Smooth muscle cell (in vitro differentiated cells): ENCODE results near the gene MRPL47. TPM values are rescaled to one million over a fixed set of nuclear protein-coding genes. Genes with fewer than 3 reads are reported as not detected.

Experiments
- DNase-seq: peaks from one replicate; lab custom pipeline; 2025; ENCODE audit not compliant: unreplicated experiment; lab: John Stamatoyannopoulos, UW
- H2AFZ ChIP-seq: fragments of 200-600 bp; sonication (generic); 2 replicates; pipeline ENCODE4 v1.6.0; 2016; ENCODE audit warnings: antibody characterized with exemption, low read depth, mild to moderate bottlenecking
- H3F3A ChIP-seq: fragments of 200-600 bp; sonication (generic); 2 replicates; pipeline ENCODE4 v1.6.0; 2017; ENCODE audit warnings: antibody characterized with exemption, low read depth
- H3K27ac ChIP-seq: fragments of 200-600 bp; sonication (generic); 2 replicates; pipeline ENCODE4 v1.5.1; 2016; ENCODE audit warnings: low read depth, mild to moderate bottlenecking
- H3K27me3 ChIP-seq: fragments of 200-600 bp; sonication (generic); 2 replicates; pipeline ENCODE4 v1.6.1; 2016; ENCODE audit warnings: low read depth, mild to moderate bottlenecking
- H3K36me3 ChIP-seq: fragments of 200-600 bp; sonication (generic); 2 replicates; pipeline ENCODE4 v1.5.1; 2016; ENCODE audit warnings: low read depth
- H3K4me1 ChIP-seq: fragments of 200-600 bp; sonication (generic); 2 replicates; pipeline ENCODE4 v1.5.1; 2016; ENCODE audit warnings: low read depth
- H3K4me2 ChIP-seq: fragments of 200-600 bp; sonication (generic); 2 replicates; pipeline ENCODE4 v1.6.0; 2016; ENCODE audit warnings: mild to moderate bottlenecking
- H3K4me3 ChIP-seq: fragments of 200-600 bp; sonication (generic); 2 replicates; pipeline ENCODE4 v1.5.1; 2016; ENCODE audit warnings: mild to moderate bottlenecking
- H3K79me2 ChIP-seq: fragments of 200-600 bp; sonication (generic); 2 replicates; pipeline ENCODE4 v1.6.0; 2016; ENCODE audit warnings: low read depth, mild to moderate bottlenecking
- H3K9ac ChIP-seq: fragments of 200-600 bp; sonication (generic); 2 replicates; pipeline ENCODE4 v1.6.0; 2016; ENCODE audit warnings: low read depth
- H3K9me3 ChIP-seq: fragments of 200-600 bp; sonication (generic); replicated peaks from 2 replicates; pipeline ENCODE4 v1.5.1; 2016; ENCODE audit warnings: low read depth
- H4K20me1 ChIP-seq: fragments of 200-600 bp; sonication (generic); 2 replicates; pipeline ENCODE4 v1.6.0; 2016; ENCODE audit warnings: low read depth
- WGBS: methylation state at CpG from one replicate; pipeline ENCODE4 v1.1.7; 2016; ENCODE audit warnings: low lambda C conversion rate; 5-methylcytosine and 5-hydroxymethylcytosine counted together
- polyA plus RNA-seq: library from polyadenylated mRNA; unstranded; fragments of >200 nt; fragmentation: Nextera tagmentation; extraction: Ambion mirVana; gene quantifications from 2 replicates; pipeline ENCODE4 v1.2.1, GENCODE V29; 2016
- total RNA-seq: library from RNA; depleted of rRNA; stranded (reverse); fragments of >200 nt; gene quantifications from 2 replicates; pipeline ENCODE4 v1.2.3, GENCODE V29; 2014
- TF ChIP-seq, protein P1 (sequence below): fragments of 200-600 bp; sonication (generic); IDR thresholded peaks from 2 replicates; pipeline ENCODE4 v1.5.1; 2017; ENCODE audit warnings: borderline replicate concordance, mild to moderate bottlenecking, antibody characterized with exemption; ENCODE audit not compliant: insufficient read depth, poor library complexity, severe bottlenecking

Gene MRPL47
- total and polyA plus RNA-seq, 2 experiments from 2014 or later: 79.7 to 85.8 TPM

DNA sequence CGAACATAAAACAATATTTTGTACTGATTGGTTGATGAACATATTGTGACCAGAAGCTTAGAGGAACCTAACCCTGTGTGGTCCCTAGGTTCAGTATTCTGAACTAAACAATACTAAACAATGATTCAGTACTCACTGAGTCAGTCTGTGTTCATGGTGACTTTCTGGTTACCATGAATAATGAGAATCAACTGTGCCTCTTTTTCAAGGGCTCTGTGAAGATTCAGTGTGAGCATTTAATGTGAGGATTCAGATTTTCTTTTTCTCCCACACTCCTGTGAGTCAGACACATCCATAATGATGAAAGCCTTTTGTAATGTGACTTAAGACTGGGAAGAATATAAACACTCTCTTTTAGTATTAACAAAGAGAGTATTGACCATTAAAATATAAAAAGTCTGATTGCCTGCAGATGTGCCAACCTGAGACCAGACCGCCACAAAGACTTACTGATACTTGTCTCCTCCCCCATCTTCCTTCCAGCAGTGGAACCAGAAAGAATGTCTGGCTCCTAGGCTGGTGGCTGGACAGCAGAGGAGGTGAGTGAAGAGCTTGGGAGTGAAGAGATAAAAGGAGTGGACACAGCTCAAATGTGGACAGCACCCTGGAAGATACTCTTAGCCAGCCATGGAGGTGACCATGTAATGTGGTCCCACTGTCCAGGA is 59.3 kb downstream of the MRPL47 start:
- DNase-seq: no peak
- WGBS: 58% methylated on average over 2 of the region's 2 CpGs
- Histone ChIP-seq H3K9ac (peak overlapping the region; percentile 19), H3K4me1 (no peaks in the 10 kb centered on the region), H3K4me2 (no peak overlapping the region), H3K27ac (peak overlapping the region; percentile 85), H2AFZ (peak overlapping the region; percentile 17), H3K36me3 (no peaks in the 10 kb centered on the region), H3K79me2 (no peaks in the 10 kb centered on the region), H3F3A (peaks cover 8% of the 10 kb centered on the region), H3K9me3 (no peaks in the 10 kb centered on the region), H3K4me3 (no peak overlapping the region), H3K27me3 (no peaks in the 10 kb centered on the region), H4K20me1 (no peaks in the 10 kb centered on the region)
- TF ChIP-seq, protein P1, sequence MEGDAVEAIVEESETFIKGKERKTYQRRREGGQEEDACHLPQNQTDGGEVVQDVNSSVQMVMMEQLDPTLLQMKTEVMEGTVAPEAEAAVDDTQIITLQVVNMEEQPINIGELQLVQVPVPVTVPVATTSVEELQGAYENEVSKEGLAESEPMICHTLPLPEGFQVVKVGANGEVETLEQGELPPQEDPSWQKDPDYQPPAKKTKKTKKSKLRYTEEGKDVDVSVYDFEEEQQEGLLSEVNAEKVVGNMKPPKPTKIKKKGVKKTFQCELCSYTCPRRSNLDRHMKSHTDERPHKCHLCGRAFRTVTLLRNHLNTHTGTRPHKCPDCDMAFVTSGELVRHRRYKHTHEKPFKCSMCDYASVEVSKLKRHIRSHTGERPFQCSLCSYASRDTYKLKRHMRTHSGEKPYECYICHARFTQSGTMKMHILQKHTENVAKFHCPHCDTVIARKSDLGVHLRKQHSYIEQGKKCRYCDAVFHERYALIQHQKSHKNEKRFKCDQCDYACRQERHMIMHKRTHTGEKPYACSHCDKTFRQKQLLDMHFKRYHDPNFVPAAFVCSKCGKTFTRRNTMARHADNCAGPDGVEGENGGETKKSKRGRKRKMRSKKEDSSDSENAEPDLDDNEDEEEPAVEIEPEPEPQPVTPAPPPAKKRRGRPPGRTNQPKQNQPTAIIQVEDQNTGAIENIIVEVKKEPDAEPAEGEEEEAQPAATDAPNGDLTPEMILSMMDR: no peak

DNA sequence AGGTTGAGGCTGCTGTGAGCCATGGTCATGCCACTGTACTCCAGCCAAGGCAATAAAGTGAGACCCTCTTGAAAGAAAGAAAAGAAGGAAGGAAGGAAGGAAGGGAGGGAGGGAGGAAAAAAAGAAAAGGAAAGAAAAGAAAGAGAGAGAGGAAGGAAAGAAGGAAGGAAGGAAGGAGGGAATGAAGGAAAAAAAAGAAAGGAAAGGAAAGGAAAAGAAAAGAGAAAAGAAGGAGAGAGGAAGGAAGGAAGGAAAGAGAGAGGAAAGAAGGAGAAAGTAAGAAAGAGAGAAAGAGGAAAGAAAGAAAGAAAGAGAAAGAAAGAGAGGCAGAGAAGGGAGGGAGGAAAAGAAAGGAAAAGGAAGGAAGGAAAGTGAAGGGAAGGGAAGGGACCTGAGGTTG is 62.1 kb downstream of the MRPL47 start:
- Histone ChIP-seq H3K36me3 (no peaks in the 10 kb centered on the region), H3K27ac (no peak overlapping the region)
- no peak for DNase-seq

DNA sequence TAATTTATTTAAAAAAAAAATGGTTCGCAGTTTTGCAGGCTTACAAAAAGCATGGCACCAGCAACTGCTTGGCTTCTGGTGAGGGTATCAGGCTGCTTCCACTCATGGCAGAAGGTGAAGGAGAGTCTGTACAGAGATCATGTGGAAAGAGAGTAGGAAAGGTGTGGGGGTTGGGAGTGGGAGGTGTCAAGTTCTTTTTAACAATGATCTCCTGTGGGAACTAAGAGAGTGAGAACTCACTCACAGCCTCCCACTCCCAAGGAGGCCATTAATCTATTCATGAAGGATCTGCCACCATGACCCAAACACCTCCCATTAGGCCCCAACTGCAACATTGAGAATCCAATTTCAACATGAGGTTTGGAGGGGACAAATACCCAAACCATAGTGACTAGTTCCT is 62.8 kb downstream of the MRPL47 start:
- no peaks in the 10 kb centered on the region for H3K36me3 ChIP-seq
- H2AFZ ChIP-seq: no peak overlapping the region
- DNase-seq: no peak
- no peak overlapping the region for H3K4me3 ChIP-seq
- no peaks in the 10 kb centered on the region for H3K79me2 ChIP-seq
- no peak overlapping the region for H3K27ac ChIP-seq
- no peaks in the 10 kb centered on the region for H3K4me1 ChIP-seq
- 92% methylated on average over 1 of the region's 1 CpG for WGBS
- H3K9ac ChIP-seq: no peak overlapping the region
- H4K20me1 ChIP-seq: no peaks in the 10 kb centered on the region
- H3K27me3 ChIP-seq: no peaks in the 10 kb centered on the region
- H3F3A ChIP-seq: peaks cover 8% of the 10 kb centered on the region
- H3K9me3 ChIP-seq: no peaks in the 10 kb centered on the region
- no peak overlapping the region for H3K4me2 ChIP-seq
- TF ChIP-seq, protein P1: no peak

More for the DNA sequence above, 62.1 kb downstream of the MRPL47 start:
- H3K27me3 ChIP-seq: no peaks in the 10 kb centered on the region
- no peaks in the 10 kb centered on the region for H3K4me1 ChIP-seq
- H2AFZ ChIP-seq: no peak overlapping the region
- no peaks in the 10 kb centered on the region for H4K20me1 ChIP-seq
- H3K4me3 ChIP-seq: no peak overlapping the region
- H3K9me3 ChIP-seq: no peaks in the 10 kb centered on the region
- peaks cover 8% of the 10 kb centered on the region for H3F3A ChIP-seq
- TF ChIP-seq, protein P1: no peak
- H3K79me2 ChIP-seq: no peaks in the 10 kb centered on the region
- no peak overlapping the region for H3K4me2 ChIP-seq
- no peak overlapping the region for H3K9ac ChIP-seq

DNA sequence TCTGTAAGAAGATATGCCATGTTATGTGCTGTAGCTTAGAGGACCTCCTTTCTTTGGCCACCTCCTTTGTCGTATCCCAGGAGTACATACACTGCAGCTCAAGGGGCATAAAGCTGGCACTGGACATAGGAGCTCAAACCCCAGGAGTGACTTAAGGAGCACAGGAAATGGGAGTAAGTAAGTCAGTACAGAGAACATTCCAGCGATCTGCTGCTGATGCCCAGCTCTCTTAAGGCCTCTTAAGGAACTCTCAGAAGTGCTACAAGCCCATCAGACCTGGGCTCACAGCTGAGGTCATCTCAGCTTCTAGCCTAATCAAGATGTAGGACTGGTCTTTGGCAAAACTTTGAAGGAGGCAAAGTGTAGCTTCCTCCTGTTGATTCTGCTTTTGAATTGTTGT is 63.3 kb downstream of the MRPL47 start:
- no peaks in the 10 kb centered on the region for H3K4me1 ChIP-seq
- H3K27ac ChIP-seq: no peak overlapping the region
- H3K79me2 ChIP-seq: no peaks in the 10 kb centered on the region
- H2AFZ ChIP-seq: no peak overlapping the region
- no peaks in the 10 kb centered on the region for H4K20me1 ChIP-seq
- peaks cover 8% of the 10 kb centered on the region for H3F3A ChIP-seq
- WGBS: 87% methylated on average over 2 of the region's 2 CpGs
- DNase-seq: no peak
- no peak overlapping the region for H3K9ac ChIP-seq
- no peaks in the 10 kb centered on the region for H3K36me3 ChIP-seq
- TF ChIP-seq, protein P1: no peak
- no peaks in the 10 kb centered on the region for H3K27me3 ChIP-seq
- no peak overlapping the region for H3K4me3 ChIP-seq
- no peaks in the 10 kb centered on the region for H3K9me3 ChIP-seq
- no peak overlapping the region for H3K4me2 ChIP-seq
